ENCODE measurements around the gene CMSS1. TPM values are rescaled to one million over a fixed set of nuclear protein-coding genes. Genes with fewer than 3 reads are reported as not detected.

Gene CMSS1
- total and polyA plus RNA-seq, 2 of the 13 experiments (the other 11 are each of a cell fraction or from before 2014, with no cell fraction given), result 6.4 to 48.7 TPM

DNA sequence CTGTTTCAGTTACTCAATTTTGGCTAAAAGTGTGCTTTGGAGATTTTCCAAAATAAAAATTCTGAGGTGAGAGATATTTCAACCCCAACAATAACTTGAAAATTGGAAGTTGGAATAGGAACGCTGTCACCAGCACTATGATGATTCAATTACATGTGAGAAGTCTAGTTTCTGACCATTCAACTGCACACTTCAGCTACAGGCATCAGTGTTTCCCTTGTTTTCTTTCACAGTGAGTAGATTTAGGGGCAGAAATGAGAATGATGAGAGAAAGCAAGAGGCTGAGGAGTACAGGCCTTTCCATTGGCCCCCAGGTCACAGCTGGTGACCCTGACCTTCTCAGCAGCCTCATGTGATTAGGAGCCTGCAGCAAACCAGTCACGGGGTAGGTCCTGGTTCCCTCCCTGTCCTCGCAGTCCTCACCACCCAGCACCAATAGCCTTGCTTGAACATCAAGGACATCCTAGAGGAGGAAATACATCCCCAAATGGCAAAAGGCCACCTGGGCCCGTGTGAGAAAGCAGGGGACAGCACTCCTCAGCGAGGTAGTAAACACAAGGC lies 306.6 kb downstream of the CMSS1 start:
- 92% methylated on average over 2 of the region's 5 CpGs for WGBS (ENCODE audit: low lambda C conversion rate)
- Histone ChIP-seq H4K20me1 (ENCODE audit: insufficient read depth, low read length) (no peaks in the 10 kb centered on the region), H2AFZ (ENCODE audit: low read length) (no peak overlapping the region), H3K4me2 (ENCODE audit: low read depth, low read length) (no peak overlapping the region), H3K36me3 (replicated peaks in 1 of 2; ENCODE audit: control insufficient read depth in 1 of 2, insufficient read depth in 2 of 2, low read length in 2 of 2) (no peaks in the 10 kb centered on the region), H3K27ac (ENCODE audit: extremely low read length, insufficient read depth, low read length) (no peak overlapping the region), H3K27me3 (ENCODE audit: control insufficient read depth in 1 of 2, insufficient read depth in 2 of 2, low read length in 2 of 2) (no peaks in the 10 kb centered on the region), H3K4me1 (ENCODE audit: insufficient read depth, low read length) (no peaks in the 10 kb centered on the region), H3K4me3 (replicated peaks in 1 of 3; ENCODE audit: insufficient read depth in 1 of 3, low read depth in 2 of 3, low read length in 3 of 3) (no peak overlapping the region), H3K9ac (ENCODE audit: insufficient read depth, low read depth, low read length) (no peak overlapping the region), H3K79me2 (ENCODE audit: insufficient read depth, low read length) (no peaks in the 10 kb centered on the region), H3K9me3 (ENCODE audit: low read length) (no peaks in the 10 kb centered on the region)
- ATAC-seq (no peak), FAIRE-seq (no peak), DNase-seq (ENCODE audit: low spot score) (no peak)
- in situ Hi-C loops (cut with HindIII; ENCODE audit: extremely low pct_ligation_motif_present, low pct_unique_long_range_greater_than_20kb), result no loop called here
- intact Hi-C loops (cut with micrococcal nuclease; ENCODE audit: unreplicated experiment), result no loop called here
- BruUV-seq (replicated peaks), result no TSS peak
- CTCF ChIA-PET (ENCODE audit: low intra/inter-chr PET ratio, low total read pairs), result no interaction called here
- no peak for TF ChIP-seq ZNF597 (CRISPR knock-in tag; IDR thresholded peaks at IDR 0.05)
- TF ChIP-seq, protein P1, sequence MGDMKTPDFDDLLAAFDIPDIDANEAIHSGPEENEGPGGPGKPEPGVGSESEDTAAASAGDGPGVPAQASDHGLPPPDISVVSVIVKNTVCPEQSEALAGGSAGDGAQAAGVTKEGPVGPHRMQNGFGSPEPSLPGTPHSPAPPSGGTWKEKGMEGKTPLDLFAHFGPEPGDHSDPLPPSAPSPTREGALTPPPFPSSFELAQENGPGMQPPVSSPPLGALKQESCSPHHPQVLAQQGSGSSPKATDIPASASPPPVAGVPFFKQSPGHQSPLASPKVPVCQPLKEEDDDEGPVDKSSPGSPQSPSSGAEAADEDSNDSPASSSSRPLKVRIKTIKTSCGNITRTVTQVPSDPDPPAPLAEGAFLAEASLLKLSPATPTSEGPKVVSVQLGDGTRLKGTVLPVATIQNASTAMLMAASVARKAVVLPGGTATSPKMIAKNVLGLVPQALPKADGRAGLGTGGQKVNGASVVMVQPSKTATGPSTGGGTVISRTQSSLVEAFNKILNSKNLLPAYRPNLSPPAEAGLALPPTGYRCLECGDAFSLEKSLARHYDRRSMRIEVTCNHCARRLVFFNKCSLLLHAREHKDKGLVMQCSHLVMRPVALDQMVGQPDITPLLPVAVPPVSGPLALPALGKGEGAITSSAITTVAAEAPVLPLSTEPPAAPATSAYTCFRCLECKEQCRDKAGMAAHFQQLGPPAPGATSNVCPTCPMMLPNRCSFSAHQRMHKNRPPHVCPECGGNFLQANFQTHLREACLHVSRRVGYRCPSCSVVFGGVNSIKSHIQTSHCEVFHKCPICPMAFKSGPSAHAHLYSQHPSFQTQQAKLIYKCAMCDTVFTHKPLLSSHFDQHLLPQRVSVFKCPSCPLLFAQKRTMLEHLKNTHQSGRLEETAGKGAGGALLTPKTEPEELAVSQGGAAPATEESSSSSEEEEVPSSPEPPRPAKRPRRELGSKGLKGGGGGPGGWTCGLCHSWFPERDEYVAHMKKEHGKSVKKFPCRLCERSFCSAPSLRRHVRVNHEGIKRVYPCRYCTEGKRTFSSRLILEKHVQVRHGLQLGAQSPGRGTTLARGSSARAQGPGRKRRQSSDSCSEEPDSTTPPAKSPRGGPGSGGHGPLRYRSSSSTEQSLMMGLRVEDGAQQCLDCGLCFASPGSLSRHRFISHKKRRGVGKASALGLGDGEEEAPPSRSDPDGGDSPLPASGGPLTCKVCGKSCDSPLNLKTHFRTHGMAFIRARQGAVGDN (CRISPR knock-in tag; IDR thresholded peaks at IDR 0.05), result no peak
- POLR2A ChIA-PET, result no interaction called here

All from HepG2 (cell line).